Right lobe of liver (tissue), 4 donors: ENCODE measurements around the gene IFI27L1.

Experiments used
- POLR2A ChIP-seq: fragments of 450-650 bp; IDR thresholded peaks from one replicate; pipeline ENCODE4 v1.6.1; 2017; ENCODE audit warnings: antibody characterized with exemption, mild to moderate bottlenecking
- TF ChIP-seq, protein P1 (sequence below), 4 donors: fragments of 200-600 bp in 3 of 4; fragments of 450-650 bp in 1 of 4; IDR thresholded peaks; one replicate each; pipeline versions ENCODE4 v1.5.1 to v1.8.0; 2016 to 2022; ENCODE audit warnings: antibody characterized with exemption in 4 of 4, mild to moderate bottlenecking in 2 of 4
- donor health status: DM: no; HTN: no; CAD: no.
- donor health status: DM: no; HTN: no; CAD: no.
- donor health status: DM: no; HTN: yes; CAD: no.

DNA sequence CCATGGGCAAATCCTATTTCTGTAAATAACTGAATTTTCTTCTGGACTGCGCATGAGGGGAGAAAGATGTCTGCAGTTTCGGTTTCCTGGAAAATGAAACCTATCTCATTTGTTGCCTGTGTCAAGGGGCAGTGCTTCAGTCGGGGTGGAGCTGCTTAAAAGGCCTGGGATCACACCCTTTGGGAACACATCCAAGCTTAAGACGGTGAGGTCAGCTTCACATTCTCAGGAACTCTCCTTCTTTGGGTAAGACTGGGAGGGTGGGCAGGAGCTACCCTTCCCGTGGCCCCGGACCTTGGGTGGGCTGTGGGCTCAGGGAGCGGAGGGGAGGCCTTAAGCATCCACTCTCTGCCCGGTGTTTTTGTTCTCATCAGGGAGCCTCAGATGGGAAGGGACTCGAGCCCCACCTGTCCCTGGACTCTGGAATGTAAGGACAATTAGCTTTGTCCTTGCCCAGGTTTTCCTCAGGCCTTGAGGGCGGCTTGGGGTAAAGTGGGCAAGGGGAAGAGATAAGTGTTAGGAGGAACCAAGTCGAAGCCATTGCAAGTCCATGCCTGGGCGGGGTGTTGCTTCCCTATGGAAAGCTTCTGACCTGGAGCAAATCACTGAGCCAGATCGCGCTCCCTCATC is 29.6 kb downstream of the IFI27L1 start, which contains the start of gene IFI27:
- no peak for TF ChIP-seq POLR2A
- TF ChIP-seq, protein P1, sequence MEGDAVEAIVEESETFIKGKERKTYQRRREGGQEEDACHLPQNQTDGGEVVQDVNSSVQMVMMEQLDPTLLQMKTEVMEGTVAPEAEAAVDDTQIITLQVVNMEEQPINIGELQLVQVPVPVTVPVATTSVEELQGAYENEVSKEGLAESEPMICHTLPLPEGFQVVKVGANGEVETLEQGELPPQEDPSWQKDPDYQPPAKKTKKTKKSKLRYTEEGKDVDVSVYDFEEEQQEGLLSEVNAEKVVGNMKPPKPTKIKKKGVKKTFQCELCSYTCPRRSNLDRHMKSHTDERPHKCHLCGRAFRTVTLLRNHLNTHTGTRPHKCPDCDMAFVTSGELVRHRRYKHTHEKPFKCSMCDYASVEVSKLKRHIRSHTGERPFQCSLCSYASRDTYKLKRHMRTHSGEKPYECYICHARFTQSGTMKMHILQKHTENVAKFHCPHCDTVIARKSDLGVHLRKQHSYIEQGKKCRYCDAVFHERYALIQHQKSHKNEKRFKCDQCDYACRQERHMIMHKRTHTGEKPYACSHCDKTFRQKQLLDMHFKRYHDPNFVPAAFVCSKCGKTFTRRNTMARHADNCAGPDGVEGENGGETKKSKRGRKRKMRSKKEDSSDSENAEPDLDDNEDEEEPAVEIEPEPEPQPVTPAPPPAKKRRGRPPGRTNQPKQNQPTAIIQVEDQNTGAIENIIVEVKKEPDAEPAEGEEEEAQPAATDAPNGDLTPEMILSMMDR (IDR thresholded peaks at IDR 0.05): no peak
